Small intestine (tissue), 7 donors: Measurements from ENCODE around the gene PIGU. TPM values are rescaled to one million over a fixed set of nuclear protein-coding genes. Genes with fewer than 3 reads are reported as not detected.

Source experiments
- DNase-seq, 2 donors: peaks; one replicate each; pipeline versions ENCODE4 v3.0.0 to v3.0.0-alpha.2; 2013
- FAIRE-seq: peaks from 2 replicates; lab custom pipeline; 2012; peaks lifted over from hg19 to GRCh38; lab: Jason Lieb, UNC
- H3K27ac ChIP-seq, 3 donors: one replicate each; pipeline ENCODE4 v1.5.1; 2013; ENCODE audit warnings: low read length in 2 of 3, mild to moderate bottlenecking in 2 of 3, control low read depth in 1 of 3, inconsistent platforms in 1 of 3, low read depth in 1 of 3, moderate library complexity in 1 of 3
- H3K27me3 ChIP-seq, 3 donors: one replicate each; pipeline ENCODE4 v1.6.1; 2013; ENCODE audit warnings: low read length in 3 of 3, inconsistent platforms in 1 of 3; ENCODE audit not compliant: control insufficient read depth in 3 of 3, insufficient read depth in 3 of 3
- H3K36me3 ChIP-seq, 3 donors: one replicate each; pipeline ENCODE4 v1.6.1; 2013; ENCODE audit warnings: low read length in 3 of 3, inconsistent platforms in 1 of 3, low read depth in 1 of 3, mild to moderate bottlenecking in 1 of 3, moderate library complexity in 1 of 3; ENCODE audit not compliant: control insufficient read depth in 3 of 3, insufficient read depth in 2 of 3
- H3K4me1 ChIP-seq, 3 donors: one replicate each; pipeline ENCODE4 v1.6.1; 2013; ENCODE audit warnings: low read length in 2 of 3, inconsistent platforms in 1 of 3, low read depth in 1 of 3, mild to moderate bottlenecking in 1 of 3, moderate library complexity in 1 of 3; ENCODE audit not compliant: control insufficient read depth in 3 of 3, insufficient read depth in 2 of 3
- H3K4me3 ChIP-seq, 3 donors: one replicate each; pipeline ENCODE4 v1.5.1; 2013; ENCODE audit warnings: low read length in 3 of 3, control low read depth in 1 of 3, inconsistent platforms in 1 of 3, low read depth in 1 of 3, mild to moderate bottlenecking in 1 of 3, moderate library complexity in 1 of 3
- H3K9me3 ChIP-seq, 2 donors: one replicate each; pipeline ENCODE4 v1.6.1; 2013; ENCODE audit warnings: low read depth in 1 of 2, low read length in 1 of 2; ENCODE audit not compliant: control insufficient read depth in 2 of 2, insufficient read depth in 1 of 2
- WGBS, 3 donors: extraction: QIAGEN DNeasy Blood & Tissue Kit; methylation state at CpG; one replicate each; pipeline ENCODE4 v1.1.7; 2013; 5-methylcytosine and 5-hydroxymethylcytosine counted together
- polyA plus RNA-seq, 4 donors: library from polyadenylated mRNA; stranded (reverse) in 3 of 4; unstranded in 1 of 4; fragments of 200-250 nt in 3 of 4; fragments of 120-200 nt in 1 of 4; gene quantifications; one replicate each; pipeline versions ENCODE4 v1.2.1 to v1.2.3, GENCODE V29; 2013
- donor health status: healthy with polysubstance abuse.
- donor health status: control.
- donor health status: control.
- donor health status: Bipolar disorder and iron deficiency.
- donor health status: healthy.

Gene PIGU
- polyA plus RNA-seq, 4 donors = 4.9 to 34.3 (median 16.2) TPM

- H3K4me3 ChIP-seq = no peak overlapping the region
- DNase-seq = no peak
Observed at GRCh38 chr20:34541917-34542316, 135.0 kb downstream of the PIGU start.

GRCh38 chr20:34541264-34541901 lies 135.5 kb downstream of the PIGU start:
- Histone ChIP-seq H3K9me3 (no peaks in the 10 kb centered on the region), H3K4me1 (peaks cover 0 to 4% (median 0%) of the 10 kb centered on the region in 3 donors), H3K36me3 (peaks cover 6 to 58% (median 19%) of the 10 kb centered on the region in 3 donors), H3K27me3 (no peaks in the 10 kb centered on the region), H3K27ac (no peak overlapping the region), H3K4me3 (no peak overlapping the region)
- DNase-seq (no peak), FAIRE-seq (no peak)
- WGBS, 3 donors = 77 to 85% (median 80%) methylated on average over 13 of the region's 13 CpGs

More at GRCh38 chr20:34541917-34542316, 135.0 kb downstream of the PIGU start:
- Histone ChIP-seq H3K36me3 (peaks cover 6 to 53% (median 19%) of the 10 kb centered on the region in 3 donors), H3K27ac (no peak overlapping the region), H3K9me3 (no peaks in the 10 kb centered on the region), H3K4me1 (peaks cover 0 to 4% (median 0%) of the 10 kb centered on the region in 3 donors), H3K27me3 (no peaks in the 10 kb centered on the region)
- no peak for FAIRE-seq
- WGBS, 3 donors = 83 to 88% (median 85%) methylated on average over 16 of the region's 16 CpGs

GRCh38 chr20:34540596-34541263 lies 136.2 kb downstream of the PIGU start:
- Histone ChIP-seq H3K27ac (no peak overlapping the region), H3K4me3 (no peak overlapping the region), H3K36me3 (peaks cover 6 to 64% (median 19%) of the 10 kb centered on the region in 3 donors), H3K9me3 (no peaks in the 10 kb centered on the region), H3K4me1 (peaks cover 0 to 4% (median 0%) of the 10 kb centered on the region in 3 donors), H3K27me3 (no peaks in the 10 kb centered on the region)
- DNase-seq (no peak), FAIRE-seq (no peak)
- 86 to 96% (median 92%) methylated on average over 15 of the region's 15 CpGs for WGBS, 3 donors

GRCh38 chr20:34539756-34540155 lies 137.1 kb downstream of the PIGU start:
- Histone ChIP-seq H3K9me3 (no peaks in the 10 kb centered on the region), H3K36me3 (peaks cover 7 to 74% (median 19%) of the 10 kb centered on the region in 3 donors), H3K27ac (no peak overlapping the region), H3K27me3 (no peaks in the 10 kb centered on the region), H3K4me3 (no peak overlapping the region), H3K4me1 (peaks cover 0 to 4% (median 0%) of the 10 kb centered on the region in 3 donors)
- DNase-seq (no peak), FAIRE-seq (no peak)
- 95 to 96% (median 96%) methylated on average over 8 of the region's 8 CpGs for WGBS, 3 donors

- Histone ChIP-seq H3K4me3 (no peak overlapping the region), H3K4me1 (no peaks in the 10 kb centered on the region), H3K27me3 (no peaks in the 10 kb centered on the region), H3K27ac (no peak overlapping the region), H3K9me3 (no peaks in the 10 kb centered on the region), H3K36me3 (peaks cover 14 to 84% (median 19%) of the 10 kb centered on the region in 3 donors)
- 25 to 48% (median 42%) methylated on average over 5 of the region's 5 CpGs for WGBS, 3 donors
- no peak for FAIRE-seq
- peak; percentile 45 to 61 for DNase-seq
Observed at GRCh38 chr20:34538671-34539123, 138.2 kb downstream of the PIGU start.

GRCh38 chr20:34537651-34538050 lies 139.2 kb downstream of the PIGU start:
- Histone ChIP-seq H3K36me3 (peaks cover 14 to 95% (median 23%) of the 10 kb centered on the region in 3 donors), H3K4me1 (no peaks in the 10 kb centered on the region), H3K27me3 (no peaks in the 10 kb centered on the region), H3K4me3 (no peak overlapping the region), H3K9me3 (no peaks in the 10 kb centered on the region), H3K27ac (no peak overlapping the region)
- WGBS, 3 donors = 74 to 89% (median 82%) methylated on average over 7 to 8 of the region's 8 CpGs
- FAIRE-seq (no peak), DNase-seq (no peak)

GRCh38 chr20:34536798-34537394 lies 140.0 kb downstream of the PIGU start:
- H3K36me3 ChIP-seq = peaks cover 17 to 95% (median 21%) of the 10 kb centered on the region in 3 donors
- no peaks in the 10 kb centered on the region for H3K4me1 ChIP-seq
- peak in 1 of 2 donors; percentile 53 for DNase-seq
- 72 to 85% (median 83%) methylated on average over 10 of the region's 10 CpGs for WGBS, 3 donors
- H3K4me3 ChIP-seq = no peak overlapping the region
- no peaks in the 10 kb centered on the region for H3K9me3 ChIP-seq
- FAIRE-seq = no peak
- no peak overlapping the region for H3K27ac ChIP-seq
- H3K27me3 ChIP-seq = no peaks in the 10 kb centered on the region

- no peak for DNase-seq
- no peak overlapping the region for H3K27ac ChIP-seq
- H3K36me3 ChIP-seq = peaks cover 15 to 94% (median 16%) of the 10 kb centered on the region in 3 donors
- 94 to 96% (median 94%) methylated on average over 2 of the region's 2 CpGs for WGBS, 3 donors
- no peak for FAIRE-seq
- H3K9me3 ChIP-seq = no peaks in the 10 kb centered on the region
- H3K4me1 ChIP-seq = peaks cover 0 to under 1% (median 0%) of the 10 kb centered on the region in 3 donors
- no peak overlapping the region for H3K4me3 ChIP-seq
- H3K27me3 ChIP-seq = no peaks in the 10 kb centered on the region
Observed at GRCh38 chr20:34535857-34536256, 141.0 kb downstream of the PIGU start.
